Lower leg skin (tissue), 4 donors: ENCODE data around the gene GSTP1. TPM values are rescaled to one million over a fixed set of nuclear protein-coding genes. Genes with fewer than 3 reads are reported as not detected.

ENCODE experiments used
- DNase-seq, 2 donors: peaks; one replicate each; pipeline ENCODE4 v3.0.0-alpha.2; 2019; ENCODE audit warnings: low spot score in 2 of 2
- H3K4me3 ChIP-seq: fragments of 200-600 bp; sonication (generic); 2 replicates; pipeline ENCODE4 v1.5.1; 2017; ENCODE audit warnings: mild to moderate bottlenecking, low read depth; ENCODE audit not compliant: poor library complexity, severe bottlenecking
- POLR2A ChIP-seq, 2 donors: fragments of 450-650 bp; IDR thresholded peaks; one replicate each; pipeline ENCODE4 v1.6.1; 2016 to 2017; ENCODE audit warnings: antibody characterized with exemption in 2 of 2, mild to moderate bottlenecking in 1 of 2, moderate library complexity in 1 of 2
- WGBS, 2 donors: methylation state at CpG; one replicate each; pipeline ENCODE4 v1.1.5; 2018; 5-methylcytosine and 5-hydroxymethylcytosine counted together
- intact Hi-C: fragments of 100-400 bp; cut with DNase I; formaldehyde crosslinking; loops from one replicate; pipeline ENCODE4 v1.15.0; 2023; ENCODE audit warnings: low total_unique reads
- total RNA-seq, 4 donors: library from RNA; depleted of rRNA; stranded (reverse); fragments of >200 nt; gene quantifications; one replicate each; pipeline ENCODE4 v1.1.0, GENCODE V29; 2016
- TF ChIP-seq, protein P1 (sequence below), 3 donors: fragments of 450-650 bp; IDR thresholded peaks; one replicate each; pipeline ENCODE4 v1.5.1; 2016; ENCODE audit warnings: antibody characterized with exemption in 3 of 3, mild to moderate bottlenecking in 3 of 3, moderate library complexity in 2 of 3

GSTP1 gene
- total RNA-seq, 4 donors from 2014 or later: 1,126 to 2,386 (median 2,019) TPM

DNA sequence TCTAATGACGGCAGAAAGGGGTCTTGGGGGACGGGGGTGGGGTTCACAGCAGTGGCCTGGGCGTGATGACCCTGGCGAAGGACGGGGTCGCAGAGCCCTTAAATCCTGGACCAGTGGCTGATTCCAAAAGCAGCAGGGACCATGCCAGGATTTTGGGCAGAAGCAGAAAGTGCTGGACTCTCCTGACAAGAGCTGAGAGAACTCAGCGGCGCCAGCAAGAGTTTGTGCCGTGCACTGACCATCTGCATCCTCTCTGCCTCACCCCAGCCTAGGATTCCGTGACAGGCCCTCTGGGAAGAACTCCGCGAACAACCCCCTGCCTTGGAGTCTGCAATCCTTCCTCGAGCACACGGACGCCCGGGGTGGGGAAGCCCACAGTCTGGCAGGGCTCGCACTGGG is 22.5 kb downstream of the GSTP1 start:
- intact Hi-C loops: no loop called here
- no peak for DNase-seq
- TF ChIP-seq, protein P1, sequence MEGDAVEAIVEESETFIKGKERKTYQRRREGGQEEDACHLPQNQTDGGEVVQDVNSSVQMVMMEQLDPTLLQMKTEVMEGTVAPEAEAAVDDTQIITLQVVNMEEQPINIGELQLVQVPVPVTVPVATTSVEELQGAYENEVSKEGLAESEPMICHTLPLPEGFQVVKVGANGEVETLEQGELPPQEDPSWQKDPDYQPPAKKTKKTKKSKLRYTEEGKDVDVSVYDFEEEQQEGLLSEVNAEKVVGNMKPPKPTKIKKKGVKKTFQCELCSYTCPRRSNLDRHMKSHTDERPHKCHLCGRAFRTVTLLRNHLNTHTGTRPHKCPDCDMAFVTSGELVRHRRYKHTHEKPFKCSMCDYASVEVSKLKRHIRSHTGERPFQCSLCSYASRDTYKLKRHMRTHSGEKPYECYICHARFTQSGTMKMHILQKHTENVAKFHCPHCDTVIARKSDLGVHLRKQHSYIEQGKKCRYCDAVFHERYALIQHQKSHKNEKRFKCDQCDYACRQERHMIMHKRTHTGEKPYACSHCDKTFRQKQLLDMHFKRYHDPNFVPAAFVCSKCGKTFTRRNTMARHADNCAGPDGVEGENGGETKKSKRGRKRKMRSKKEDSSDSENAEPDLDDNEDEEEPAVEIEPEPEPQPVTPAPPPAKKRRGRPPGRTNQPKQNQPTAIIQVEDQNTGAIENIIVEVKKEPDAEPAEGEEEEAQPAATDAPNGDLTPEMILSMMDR (IDR thresholded peaks at IDR 0.05): no peak
- TF ChIP-seq POLR2A (IDR thresholded peaks at IDR 0.05): no peak
- peak overlapping the region; percentile 9 for H3K4me3 ChIP-seq
- WGBS, 2 donors: 34 to 43% methylated on average over 17 of the region's 17 CpGs

DNA sequence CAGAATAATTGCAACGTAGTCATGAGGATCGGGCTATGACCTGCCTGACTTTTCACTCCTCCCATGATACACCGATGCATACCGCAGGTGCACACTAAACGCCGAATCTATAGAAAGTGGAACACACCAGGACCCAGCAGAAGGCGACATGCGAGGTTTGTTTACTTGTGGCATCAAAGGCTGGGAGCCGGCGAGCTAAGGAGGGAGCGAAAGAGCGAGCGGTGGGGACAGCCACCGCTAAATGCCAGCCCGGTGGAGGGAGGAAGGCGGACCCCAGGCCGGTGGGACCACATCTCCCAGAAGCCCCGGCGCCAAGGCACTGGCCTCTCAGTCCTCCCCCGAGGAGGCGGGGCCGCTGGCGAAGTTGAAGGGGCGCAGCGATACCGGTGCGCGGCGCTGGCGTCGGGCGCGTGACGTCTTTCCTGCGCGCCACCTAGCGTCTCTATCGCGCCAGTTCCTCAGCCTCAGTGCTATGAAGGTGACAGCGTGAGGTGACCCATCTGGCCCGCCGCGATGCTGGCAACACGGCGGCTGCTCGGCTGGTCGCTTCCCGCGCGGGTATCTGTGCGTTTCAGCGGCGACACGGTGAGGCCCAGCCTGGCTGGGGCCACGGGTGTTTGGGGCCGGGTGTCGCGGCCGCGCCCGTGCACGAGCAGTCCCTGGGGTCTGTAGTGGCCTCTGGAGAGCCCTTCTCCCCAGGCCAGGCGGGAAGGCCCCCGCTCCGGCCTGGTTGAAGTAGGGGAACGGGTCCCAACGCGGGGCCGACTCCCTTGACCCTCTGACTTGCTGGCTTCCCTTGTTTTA is 23.1 kb downstream of the GSTP1 start, which contains the start of gene NDUFV1:
Gene NDUFV1 (plus strand): TSS at position 445 of the 804 bp plus-strand sequence. CDS start 69 bp downstream, at position 514.
- WGBS, 2 donors: 0 to 1% methylated on average over 27 to 32 of the region's 69 CpGs
- intact Hi-C loops: no loop called here

DNA sequence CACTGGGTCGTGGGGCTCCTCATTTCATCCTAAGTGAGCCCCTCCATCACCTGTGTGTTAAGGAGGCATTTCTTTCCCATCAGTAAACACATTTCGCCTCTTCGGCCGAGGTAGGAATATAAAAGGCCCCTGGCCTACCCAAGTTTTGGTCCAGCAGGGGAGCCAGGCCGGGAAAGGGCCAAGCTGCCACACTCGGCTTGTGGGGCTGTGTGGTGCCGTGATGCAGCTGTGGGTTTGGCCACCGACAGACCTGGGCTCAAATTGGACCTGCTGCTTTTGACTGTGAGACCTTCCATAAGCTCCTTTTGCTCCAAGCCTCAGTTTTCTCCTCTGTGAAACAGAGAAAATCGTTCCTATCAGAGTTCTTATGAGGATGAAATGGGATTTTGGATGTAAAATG is 23.9 kb downstream of the GSTP1 start:
- intact Hi-C loops: no loop called here
- 43 to 59% methylated on average over 9 of the region's 9 CpGs for WGBS, 2 donors
- DNase-seq: no peak
- peak overlapping the region; percentile 79 for H3K4me3 ChIP-seq
- TF ChIP-seq POLR2A (IDR thresholded peaks at IDR 0.05): no peak
- TF ChIP-seq, protein P1 (IDR thresholded peaks at IDR 0.05): no peak

More for the DNA sequence above, 23.1 kb downstream of the GSTP1 start, which contains the start of gene NDUFV1:
- H3K4me3 ChIP-seq: peak within 1 kb of the TSS; percentile 79
- DNase-seq: peak; percentile 95 to 99
- TF ChIP-seq POLR2A (IDR thresholded peaks at IDR 0.05): no peak
- TF ChIP-seq, protein P1 (IDR thresholded peaks at IDR 0.05): peak in 1 of 3 donors; percentile 78

DNA sequence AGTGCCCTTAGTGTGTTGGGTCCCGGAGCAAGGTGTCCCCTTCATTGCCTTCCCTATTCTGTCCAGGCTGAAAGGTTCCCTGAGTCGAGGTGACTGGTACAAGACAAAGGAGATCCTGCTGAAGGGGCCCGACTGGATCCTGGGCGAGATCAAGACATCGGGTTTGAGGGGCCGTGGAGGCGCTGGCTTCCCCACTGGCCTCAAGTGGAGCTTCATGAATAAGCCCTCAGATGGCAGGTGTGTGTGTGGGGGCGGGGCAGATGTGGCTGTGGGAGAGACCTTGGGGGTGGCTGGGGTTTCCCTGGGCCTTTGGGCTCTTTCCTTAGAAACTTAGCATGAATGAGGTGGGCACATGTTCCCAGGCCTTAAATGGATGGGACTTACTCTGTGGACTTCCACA is 24.9 kb downstream of the GSTP1 start:
- WGBS, 2 donors: 91 to 95% methylated on average over 8 of the region's 8 CpGs
- TF ChIP-seq, protein P1 (IDR thresholded peaks at IDR 0.05): no peak
- no peak for TF ChIP-seq POLR2A (IDR thresholded peaks at IDR 0.05)
- no peak for DNase-seq

DNA sequence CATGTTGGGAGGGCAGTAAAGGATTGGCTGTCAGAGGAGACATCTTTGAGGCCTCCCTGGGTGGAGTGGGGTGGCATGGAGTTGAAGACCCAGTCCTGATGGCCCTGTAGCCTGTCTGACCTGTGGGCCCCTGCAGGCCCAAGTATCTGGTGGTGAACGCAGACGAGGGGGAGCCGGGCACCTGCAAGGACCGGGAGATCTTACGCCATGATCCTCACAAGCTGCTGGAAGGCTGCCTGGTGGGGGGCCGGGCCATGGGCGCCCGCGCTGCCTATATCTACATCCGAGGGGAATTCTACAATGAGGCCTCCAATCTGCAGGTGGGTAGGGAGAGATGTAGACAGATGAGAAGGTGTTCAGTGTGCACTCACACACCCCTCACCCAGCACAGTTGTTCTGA is 25.7 kb downstream of the GSTP1 start:
- no peak overlapping the region for H3K4me3 ChIP-seq
- TF ChIP-seq POLR2A (IDR thresholded peaks at IDR 0.05): no peak
- TF ChIP-seq, protein P1 (IDR thresholded peaks at IDR 0.05): no peak
- intact Hi-C loops: no loop called here
- WGBS, 2 donors: 91 to 92% methylated on average over 10 of the region's 10 CpGs
- no peak for DNase-seq

More for the DNA sequence above, 24.9 kb downstream of the GSTP1 start:
- intact Hi-C loops: no loop called here
- H3K4me3 ChIP-seq: no peak overlapping the region
